Body of pancreas (tissue), 4 donors: ENCODE data around the gene PTPRM.

ENCODE experiments used
- CTCF ChIP-seq, 7 experiments: fragments of 450-650 bp in 4 of 7; fragments of 200-600 bp in 3 of 7; sonication (generic) in 3 of 7; IDR thresholded peaks; one replicate each; pipeline ENCODE4 v1.5.1; 2016 to 2019; ENCODE audit warnings: antibody characterized with exemption in 7 of 7
- POLR2A ChIP-seq, 3 donors: fragments of 450-650 bp; IDR thresholded peaks; one replicate each; pipeline ENCODE4 v1.6.1; 2016; ENCODE audit warnings: antibody characterized with exemption in 3 of 3, mild to moderate bottlenecking in 2 of 3

GRCh38 chr18:8264116-8264515 is 697.0 kb downstream of the PTPRM start:
- no peak for TF ChIP-seq CTCF (IDR thresholded peaks at IDR 0.05)
- TF ChIP-seq POLR2A (IDR thresholded peaks at IDR 0.05): no peak
